GM12892 (cell line): ENCODE data around the gene MYH9.
"Not testable (repeated sequence)": the region's sequence is repeated elsewhere in the genome, so short reads cannot be mapped to it uniquely, and the experiment has no call there.

Experiments used
- POLR2AphosphoS5 ChIP-seq: IDR thresholded peaks from 2 replicates; pipeline ENCODE4 v1.6.1; 2011; ENCODE audit warnings: low read depth, low read length, control low read depth
- TAF1 ChIP-seq: IDR thresholded peaks from 2 replicates; pipeline ENCODE4 v1.6.1; 2011; ENCODE audit warnings: low read depth, mild to moderate bottlenecking, control low read depth, low read length, borderline replicate concordance

DNA sequence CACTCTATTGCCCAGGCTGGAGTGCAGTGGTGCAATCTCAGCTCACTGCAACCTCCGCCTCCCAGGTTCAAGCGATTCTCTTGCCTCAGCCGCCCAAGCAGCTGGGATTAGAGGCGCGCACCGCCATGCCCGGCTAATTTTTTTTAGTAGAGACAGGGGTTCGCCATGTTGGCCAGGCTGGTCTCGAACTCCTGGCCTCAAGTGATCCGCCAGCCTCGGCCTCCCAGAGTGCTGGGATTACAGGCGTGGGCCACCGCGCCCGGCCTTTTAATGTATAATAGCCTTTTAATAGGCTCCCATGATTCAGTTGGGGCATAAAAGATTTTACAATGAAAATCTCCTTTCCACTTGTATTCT is 21.8 kb upstream of the MYH9 start:
- TF ChIP-seq POLR2AphosphoS5, TAF1: not testable (repeated sequence)
